ENCODE data around the gene RNF26. TPM values are rescaled to one million over a fixed set of nuclear protein-coding genes. Genes with fewer than 3 reads are reported as not detected.

RNF26 gene
- total RNA-seq, 1 experiment from 2014 or later = 64.3 TPM

GRCh38 chr11:119367661-119368120, 33.4 kb downstream of the RNF26 start:
- no peaks in the 10 kb centered on the region for H3K9me3 ChIP-seq (ENCODE audit: insufficient read depth, low read depth)
- H2AFZ ChIP-seq = no peak overlapping the region
- intact Hi-C loops (cut with micrococcal nuclease; ENCODE audit: unreplicated experiment) = loop anchor here (10.0 kb wide), 1 partner anchor 757 kb away; no protein-coding TSS in a partner anchor
- H3K4me1 ChIP-seq (replicated peaks; ENCODE audit: insufficient read depth) = peaks cover 22% of the 10 kb centered on the region
- no peaks in the 10 kb centered on the region for H3K27me3 ChIP-seq (ENCODE audit: insufficient read depth, low read depth)
- H3K4me2 ChIP-seq = no peak overlapping the region
- no peaks in the 10 kb centered on the region for H4K20me1 ChIP-seq (ENCODE audit: insufficient read depth)
- BruUV-seq (replicated peaks) = no TSS peak
- H3K27ac ChIP-seq = no peak overlapping the region
- H3K79me2 ChIP-seq (ENCODE audit: low read depth) = no peaks in the 10 kb centered on the region
- ChIA-PET POLR2A (ENCODE audit: unreplicated experiment) (no interaction called here), CTCF (interaction anchor here (0.6 to 0.7 kb wide), 3 partner anchors 21 to 87 kb away, joined by 3 to 5 read pairs (median 3); no protein-coding TSS in a partner anchor)
- TF ChIP-seq EZH2 (IDR thresholded peaks at IDR 0.05; ENCODE audit: low read depth) = no peak
- no peak for TF ChIP-seq CTCF (conservative IDR thresholded peaks at IDR 0.05)
- H3F3A ChIP-seq (ENCODE audit: insufficient read depth, low read depth) = peaks cover 8% of the 10 kb centered on the region; the same call in 1 of the 2 replicates
- no peak for DNase-seq
- no peak overlapping the region for H3K4me3 ChIP-seq
- no peaks in the 10 kb centered on the region for H3K9me2 ChIP-seq (ENCODE audit: insufficient read depth)
- no peaks in the 10 kb centered on the region for H3K36me3 ChIP-seq (ENCODE audit: low read depth)

- no peaks in the 10 kb centered on the region for H4K20me1 ChIP-seq (ENCODE audit: insufficient read depth)
- H3K4me1 ChIP-seq (replicated peaks; ENCODE audit: insufficient read depth) = peaks cover 22% of the 10 kb centered on the region
- no peaks in the 10 kb centered on the region for H3K9me3 ChIP-seq (ENCODE audit: insufficient read depth, low read depth)
- CTCF ChIA-PET = interaction anchor here (0.6 to 1.3 kb wide), 4 partner anchors 22 to 87 kb away, joined by 3 to 5 read pairs (median 3); no protein-coding TSS in a partner anchor
- no peak overlapping the region for H3K27ac ChIP-seq
- H3K36me3 ChIP-seq (ENCODE audit: low read depth) = no peaks in the 10 kb centered on the region
- no peaks in the 10 kb centered on the region for H3K79me2 ChIP-seq (ENCODE audit: low read depth)
- H2AFZ ChIP-seq = no peak overlapping the region
- intact Hi-C loops (cut with micrococcal nuclease; ENCODE audit: unreplicated experiment) = loop anchor here (10.0 kb wide), 1 partner anchor 756 kb away; no protein-coding TSS in a partner anchor
- no peaks in the 10 kb centered on the region for H3K27me3 ChIP-seq (ENCODE audit: insufficient read depth, low read depth)
- TF ChIP-seq EZH2 (IDR thresholded peaks at IDR 0.05; ENCODE audit: low read depth) (no peak), CTCF (conservative IDR thresholded peaks at IDR 0.05) (no peak)
- no TSS peak for BruUV-seq (replicated peaks)
- peak overlapping the region; percentile 32 for H3K4me2 ChIP-seq
- POLR2A ChIA-PET (ENCODE audit: unreplicated experiment) = interaction anchor here (0.7 kb wide), 1 partner anchor 231 kb away, joined by 5 read pairs; no protein-coding TSS in a partner anchor
- peaks cover 5% of the 10 kb centered on the region; the same call in 1 of the 2 replicates for H3F3A ChIP-seq (ENCODE audit: insufficient read depth, low read depth)
- peak; percentile 67 to 70 for DNase-seq
- H3K4me3 ChIP-seq = no peak overlapping the region
- no peaks in the 10 kb centered on the region for H3K9me2 ChIP-seq (ENCODE audit: insufficient read depth)
Observed at GRCh38 chr11:119368121-119369034, 34.1 kb downstream of the RNF26 start.

DNA sequence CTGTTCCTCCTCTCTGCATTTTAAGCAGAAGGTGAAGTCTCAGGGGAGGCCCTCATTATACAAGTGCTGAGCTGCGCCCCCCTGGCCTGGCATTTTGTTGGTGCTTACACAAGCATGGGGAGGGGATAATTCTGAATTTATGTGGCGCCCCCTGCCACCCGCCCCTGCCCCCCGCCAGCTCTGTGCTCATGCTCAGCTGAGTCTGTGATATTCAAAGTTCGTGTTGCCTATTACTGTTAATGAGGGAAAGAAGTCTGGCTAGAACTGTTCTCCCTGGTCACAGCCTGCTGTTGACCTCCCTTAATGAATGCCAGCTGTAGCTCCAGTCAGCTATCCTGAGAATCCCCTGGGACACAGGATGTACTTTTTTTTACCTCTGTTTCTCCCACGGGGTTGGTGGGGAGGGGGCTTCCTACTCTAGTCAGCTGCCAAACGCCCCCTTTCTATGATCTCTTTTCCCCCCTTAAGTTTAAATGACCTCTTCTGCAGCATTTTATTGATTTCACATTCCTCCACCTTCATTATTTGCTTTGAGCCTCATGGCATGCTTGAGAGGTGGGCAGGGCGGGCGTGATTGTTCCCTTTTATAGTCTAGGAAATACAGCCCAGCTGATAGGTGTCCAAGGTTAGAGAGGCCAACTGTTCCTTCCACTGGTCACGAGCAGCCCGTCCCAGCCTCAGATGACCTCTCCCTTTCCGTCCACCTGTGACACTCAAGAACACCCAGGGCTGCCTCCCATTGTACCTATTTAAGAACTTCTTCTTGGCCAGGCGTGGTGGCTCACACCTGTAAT, 35.0 kb downstream of the RNF26 start:
- no peaks in the 10 kb centered on the region for H3K36me3 ChIP-seq (ENCODE audit: low read depth)
- no peak overlapping the region for H3K27ac ChIP-seq
- no peak overlapping the region for H2AFZ ChIP-seq
- H3K4me2 ChIP-seq = peak overlapping the region; percentile 32
- H3K27me3 ChIP-seq (ENCODE audit: insufficient read depth, low read depth) = no peaks in the 10 kb centered on the region
- POLR2A ChIA-PET (ENCODE audit: unreplicated experiment) = interaction anchor here (0.7 kb wide), 1 partner anchor 231 kb away, joined by 5 read pairs; no protein-coding TSS in a partner anchor
- peaks cover 5% of the 10 kb centered on the region for H3F3A ChIP-seq (ENCODE audit: insufficient read depth, low read depth)
- no peak for TF ChIP-seq EZH2 (IDR thresholded peaks at IDR 0.05; ENCODE audit: low read depth)
- no peaks in the 10 kb centered on the region for H3K9me3 ChIP-seq (ENCODE audit: insufficient read depth, low read depth)
- intact Hi-C loops (cut with micrococcal nuclease; ENCODE audit: unreplicated experiment) = loop anchor here (10.0 kb wide), 1 partner anchor 755 kb away; no protein-coding TSS in a partner anchor
- H4K20me1 ChIP-seq (ENCODE audit: insufficient read depth) = no peaks in the 10 kb centered on the region
- H3K4me3 ChIP-seq = no peak overlapping the region
- no peaks in the 10 kb centered on the region for H3K9me2 ChIP-seq (ENCODE audit: insufficient read depth)
- H3K79me2 ChIP-seq (ENCODE audit: low read depth) = no peaks in the 10 kb centered on the region
- no peak for DNase-seq
- peaks cover 21% of the 10 kb centered on the region for H3K4me1 ChIP-seq (replicated peaks; ENCODE audit: insufficient read depth)
- CTCF ChIA-PET = interaction anchor here (0.5 to 1.5 kb wide), 5 partner anchors 8 to 924 kb away, joined by 3 to 5 read pairs (median 3); no protein-coding TSS in a partner anchor
- no TSS peak for BruUV-seq (replicated peaks)

Measured in PC-9 (cell line).